Non-pigmented ciliary epithelial cell (primary cell): ENCODE results near the gene SEZ6L2.
"Not testable (repeated sequence)": the region's sequence is repeated elsewhere in the genome, so short reads cannot be mapped to it uniquely, and the experiment has no call there.

Source experiments
- DNase-seq: peaks from one replicate; pipeline ENCODE4 v3.0.0-alpha.2; 2010; ENCODE audit warnings: low read depth

SEZ6L2 gene

DNA sequence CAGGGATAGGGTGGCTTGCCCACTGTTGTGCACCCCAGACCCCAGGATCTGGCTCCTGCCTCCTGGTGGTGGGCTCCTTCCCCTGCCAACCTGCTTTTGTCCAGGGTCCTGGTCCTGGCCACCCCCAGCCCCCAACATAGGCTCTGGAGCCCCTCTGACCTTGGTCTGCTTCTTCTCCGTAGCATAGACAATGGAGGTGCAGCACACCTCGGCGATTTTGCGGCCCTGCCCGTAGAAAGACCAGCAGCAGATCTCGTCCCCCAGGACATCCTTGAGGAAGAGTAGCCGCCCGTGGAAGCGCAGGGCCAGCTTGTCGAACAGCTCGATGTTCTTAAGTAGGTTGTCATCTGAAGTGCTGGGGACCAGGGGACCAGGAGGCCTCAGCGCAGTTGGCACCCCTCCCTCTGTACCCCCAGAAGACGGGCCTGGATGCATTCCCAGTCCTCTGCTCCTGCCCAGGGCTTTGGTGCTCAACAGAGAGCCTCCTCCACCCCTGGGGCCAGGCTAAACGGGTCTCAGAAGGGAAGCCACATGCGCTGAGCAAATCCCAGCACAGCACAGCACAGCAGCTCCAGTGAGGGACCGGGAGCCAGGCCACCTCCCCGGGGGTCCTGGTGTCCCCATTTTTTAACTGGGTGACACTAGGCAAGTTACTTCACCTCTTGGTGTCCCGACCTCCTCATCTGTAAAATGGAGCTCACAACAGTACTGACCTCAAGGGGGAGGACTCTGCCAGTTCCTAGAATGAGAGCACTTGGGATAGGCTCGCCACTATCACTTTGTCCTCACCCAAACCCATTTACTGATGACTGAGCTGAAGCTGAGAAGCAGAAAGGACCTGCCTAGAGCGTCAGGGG, 11.7 kb upstream of the SEZ6L2 start:
- no peak for DNase-seq

DNA sequence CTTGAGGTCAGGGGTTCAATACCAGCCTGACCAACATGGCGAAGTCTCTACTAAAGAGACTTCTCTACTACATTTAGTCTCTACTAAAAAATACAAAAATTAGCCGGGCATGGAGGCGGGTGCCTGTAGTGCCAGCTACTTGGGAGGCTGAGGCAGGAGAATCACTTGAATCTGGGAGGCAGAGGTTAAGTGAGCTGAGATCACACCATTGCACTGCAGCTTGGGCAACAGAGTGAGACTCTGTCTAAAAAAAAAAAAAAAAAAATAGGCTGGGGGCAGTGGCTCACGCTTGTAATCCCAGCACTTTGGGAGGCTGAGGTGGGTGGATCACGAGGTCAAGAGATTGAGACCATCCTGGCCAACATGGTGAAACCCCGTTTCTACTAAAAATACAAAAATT, 10.5 kb upstream of the SEZ6L2 start:
- DNase-seq, result not testable (repeated sequence)

DNA sequence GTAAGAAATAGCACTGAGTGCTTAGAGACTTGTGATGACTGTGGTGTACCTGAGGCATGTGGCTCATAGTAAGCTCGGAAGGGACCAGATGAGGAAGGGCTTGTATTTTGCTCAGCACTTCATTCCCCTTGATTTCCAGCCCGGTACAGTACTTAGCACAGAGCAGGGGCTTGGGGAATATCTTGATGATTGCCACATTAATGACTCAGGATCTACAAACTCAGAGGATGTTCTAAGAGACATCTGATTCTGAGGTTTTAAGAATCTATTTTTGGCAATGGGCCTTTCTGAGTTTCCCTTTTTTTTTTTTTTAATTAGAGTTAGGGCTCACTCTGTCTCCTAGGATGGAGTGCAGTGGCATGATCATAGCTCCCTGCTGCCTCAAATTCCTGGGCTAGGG, 10.0 kb upstream of the SEZ6L2 start:
- DNase-seq, result no peak

DNA sequence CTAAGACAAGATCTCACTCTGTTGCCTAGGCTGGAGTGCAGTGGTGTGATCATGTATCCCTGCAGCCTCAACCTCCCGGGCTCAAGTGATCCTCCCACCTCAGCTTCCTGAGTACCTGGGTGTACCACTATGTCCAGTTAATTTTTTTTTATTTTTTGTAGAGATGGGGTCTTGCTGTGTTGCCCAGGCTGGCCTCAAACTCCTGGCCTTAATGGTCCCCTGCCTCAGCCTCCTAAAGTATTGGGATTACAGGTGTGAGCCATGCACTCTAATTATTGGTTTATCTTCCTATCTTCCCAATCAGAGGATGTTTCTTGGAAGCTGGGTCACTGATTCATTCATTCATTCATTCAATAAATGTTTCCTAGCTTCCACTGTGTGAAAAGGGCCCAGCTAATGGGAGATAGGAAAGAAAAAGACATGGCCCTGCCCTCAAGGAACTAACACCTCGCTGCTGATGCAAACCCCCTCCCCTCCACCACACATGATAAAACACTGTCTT, 9.4 kb upstream of the SEZ6L2 start:
- no peak for DNase-seq

DNA sequence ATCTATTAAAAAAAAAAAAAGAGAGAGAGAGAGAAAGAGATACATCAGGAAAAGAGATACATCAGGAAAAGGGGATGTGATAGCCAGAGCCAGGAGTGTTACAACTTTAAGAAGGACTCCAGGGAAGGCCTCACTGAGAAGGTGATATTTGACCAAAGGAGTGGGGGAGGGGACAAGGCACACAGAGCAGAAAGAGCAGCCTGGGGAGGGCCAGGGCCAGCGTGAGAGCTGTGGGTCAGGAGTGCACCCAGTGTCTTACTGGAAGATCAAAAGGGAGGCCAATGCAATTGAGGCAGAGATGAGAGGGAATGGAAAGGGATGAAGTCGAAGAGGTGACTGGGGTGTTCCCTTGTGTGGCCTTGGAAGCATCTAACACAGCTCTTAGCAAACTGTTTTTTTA, 8.6 kb upstream of the SEZ6L2 start:
- no peak for DNase-seq

DNA sequence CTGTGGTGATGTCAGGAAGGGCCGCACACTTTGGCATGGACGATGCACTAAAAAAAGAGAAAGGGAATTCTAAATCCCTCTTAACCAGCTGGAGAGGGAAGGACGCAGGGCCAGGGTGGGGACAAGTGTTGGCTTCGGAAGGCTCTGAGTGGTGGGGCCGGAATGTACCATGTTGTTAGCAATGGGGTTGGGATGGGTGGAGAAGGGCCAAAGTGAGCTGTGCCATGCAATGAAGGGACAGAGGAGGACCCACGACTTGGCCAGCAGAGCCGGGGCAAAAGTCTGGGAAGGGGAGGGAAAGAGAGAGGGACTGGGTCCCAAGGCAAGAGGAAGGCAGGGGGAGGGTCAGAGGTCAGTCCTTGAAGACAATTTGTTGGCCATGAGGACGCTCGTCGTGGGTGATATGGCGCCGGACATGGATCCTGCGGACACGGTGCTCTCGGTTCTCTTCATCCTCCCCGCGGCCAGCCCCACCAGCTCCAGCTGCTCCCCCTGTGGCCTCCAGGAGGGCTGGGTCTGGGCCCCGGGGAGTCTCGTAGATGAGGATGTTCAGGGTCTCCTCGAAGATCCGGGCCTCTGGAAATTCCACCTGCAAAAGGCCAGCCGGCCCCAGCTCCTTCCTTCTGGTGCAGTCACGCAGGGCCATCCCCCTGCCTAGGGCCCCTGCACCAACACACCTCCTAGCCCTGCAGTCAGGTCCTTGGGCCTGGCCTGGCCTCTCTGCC, 7.3 kb upstream of the SEZ6L2 start:
- no peak for DNase-seq

DNA sequence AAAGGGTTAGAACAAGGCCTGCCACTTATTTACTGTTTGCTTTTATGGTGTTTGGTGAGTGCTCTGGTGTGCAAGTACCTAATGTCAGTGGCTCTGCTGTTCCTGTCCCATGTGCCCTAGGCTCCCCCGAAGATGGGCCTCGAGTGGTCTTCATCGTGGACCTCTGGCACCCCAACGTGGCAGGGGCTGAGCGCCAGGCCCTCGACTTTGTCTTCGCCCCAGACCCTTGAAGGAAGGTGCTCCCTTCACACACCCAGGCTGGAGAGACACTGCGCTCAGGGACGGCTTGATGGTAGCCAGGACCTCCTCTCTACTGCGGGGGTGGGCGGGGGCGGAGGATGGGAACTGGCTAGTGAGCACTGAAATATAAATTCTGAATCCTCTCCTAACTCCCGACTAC, 6.3 kb upstream of the SEZ6L2 start:
- no peak for DNase-seq

DNA sequence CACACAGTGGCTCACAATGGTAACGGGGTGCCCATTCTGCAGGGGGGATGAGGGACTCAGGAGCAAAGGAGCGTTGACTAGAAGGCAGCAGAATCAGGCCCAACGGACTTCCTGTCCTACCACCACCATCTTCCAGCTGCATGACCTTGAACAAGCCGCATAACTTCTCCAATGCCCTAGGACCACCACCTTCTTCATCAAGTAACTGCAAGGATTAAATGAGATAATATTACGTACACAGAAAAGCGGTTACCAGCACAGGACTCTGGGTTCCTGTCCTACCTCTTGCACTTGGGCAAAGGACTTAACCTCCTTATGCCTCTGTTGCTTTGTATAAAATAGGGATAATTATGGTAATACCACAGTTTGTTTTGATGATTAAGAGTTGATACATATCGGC, 5.6 kb upstream of the SEZ6L2 start:
- no peak for DNase-seq

DNA sequence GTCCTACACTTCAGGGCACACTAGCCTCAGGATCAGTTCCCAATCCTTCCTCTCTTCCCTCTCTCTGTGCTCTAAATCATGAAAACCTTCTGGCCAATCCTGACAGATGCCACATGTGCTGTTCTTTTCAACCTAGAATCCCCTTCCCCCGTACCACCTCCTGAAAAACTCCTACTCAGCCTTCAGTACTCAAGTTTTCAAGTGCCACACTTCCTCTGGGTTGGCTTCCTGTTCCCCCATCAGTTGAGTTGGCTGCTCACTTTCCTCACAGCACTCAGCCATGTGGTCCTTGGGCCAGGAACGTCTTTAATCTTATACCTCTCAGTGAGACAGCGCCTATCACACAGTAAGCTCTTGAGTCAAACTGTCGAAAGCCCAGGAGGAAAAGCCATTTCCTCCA, 4.2 kb upstream of the SEZ6L2 start:
- DNase-seq, result no peak

DNA sequence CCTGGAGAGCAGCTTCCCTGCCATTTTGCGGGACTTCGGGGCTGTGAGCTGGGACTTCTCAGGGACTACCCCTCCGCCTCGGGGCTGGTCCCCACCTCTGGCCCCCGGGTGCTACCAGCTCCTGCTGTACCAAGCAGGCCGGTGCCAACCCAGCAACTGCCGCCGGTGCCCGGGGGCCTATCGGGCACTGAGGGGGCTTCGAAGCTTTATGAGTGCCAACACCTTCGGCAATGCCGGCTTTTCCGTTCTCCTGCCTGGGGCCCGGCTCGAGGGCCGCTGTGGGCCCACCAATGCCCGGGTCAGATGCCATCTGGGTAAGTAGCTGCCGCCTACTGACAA, 2.2 kb upstream of the SEZ6L2 start:
- DNase-seq, result no peak

DNA sequence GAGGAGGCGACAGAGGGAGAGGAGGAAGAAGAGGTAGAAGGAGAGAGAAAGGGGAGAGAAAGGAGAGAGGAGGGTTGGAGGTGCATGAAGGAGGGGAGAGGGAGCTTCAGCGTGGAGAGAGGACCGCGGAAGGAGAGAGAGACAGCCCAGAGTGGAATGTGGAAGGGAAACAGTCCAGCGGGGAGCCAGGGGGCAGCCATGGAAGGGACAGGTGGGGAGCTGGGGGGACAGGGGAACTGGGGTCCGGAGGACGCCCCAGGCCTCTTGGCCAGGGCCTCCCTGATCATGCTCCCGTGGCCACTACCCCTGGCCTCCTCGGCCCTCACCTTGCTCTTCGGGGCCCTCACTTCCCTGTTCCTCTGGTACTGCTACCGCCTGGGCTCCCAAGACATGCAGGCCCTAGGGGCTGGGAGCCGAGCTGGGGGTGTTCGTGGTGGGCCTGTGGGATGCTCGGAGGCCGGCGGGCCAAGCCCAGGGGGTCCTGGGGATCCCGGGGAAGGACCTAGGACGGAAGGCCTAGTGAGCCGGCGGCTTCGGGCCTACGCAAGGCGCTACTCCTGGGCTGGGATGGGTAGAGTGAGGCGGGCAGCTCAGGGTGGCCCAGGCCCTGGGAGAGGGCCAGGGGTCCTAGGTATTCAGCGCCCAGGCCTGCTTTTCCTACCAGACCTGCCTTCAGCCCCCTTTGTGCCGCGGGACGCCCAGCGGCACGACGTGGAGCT, 1.7 kb upstream of the SEZ6L2 start:
- DNase-seq, result no peak

DNA sequence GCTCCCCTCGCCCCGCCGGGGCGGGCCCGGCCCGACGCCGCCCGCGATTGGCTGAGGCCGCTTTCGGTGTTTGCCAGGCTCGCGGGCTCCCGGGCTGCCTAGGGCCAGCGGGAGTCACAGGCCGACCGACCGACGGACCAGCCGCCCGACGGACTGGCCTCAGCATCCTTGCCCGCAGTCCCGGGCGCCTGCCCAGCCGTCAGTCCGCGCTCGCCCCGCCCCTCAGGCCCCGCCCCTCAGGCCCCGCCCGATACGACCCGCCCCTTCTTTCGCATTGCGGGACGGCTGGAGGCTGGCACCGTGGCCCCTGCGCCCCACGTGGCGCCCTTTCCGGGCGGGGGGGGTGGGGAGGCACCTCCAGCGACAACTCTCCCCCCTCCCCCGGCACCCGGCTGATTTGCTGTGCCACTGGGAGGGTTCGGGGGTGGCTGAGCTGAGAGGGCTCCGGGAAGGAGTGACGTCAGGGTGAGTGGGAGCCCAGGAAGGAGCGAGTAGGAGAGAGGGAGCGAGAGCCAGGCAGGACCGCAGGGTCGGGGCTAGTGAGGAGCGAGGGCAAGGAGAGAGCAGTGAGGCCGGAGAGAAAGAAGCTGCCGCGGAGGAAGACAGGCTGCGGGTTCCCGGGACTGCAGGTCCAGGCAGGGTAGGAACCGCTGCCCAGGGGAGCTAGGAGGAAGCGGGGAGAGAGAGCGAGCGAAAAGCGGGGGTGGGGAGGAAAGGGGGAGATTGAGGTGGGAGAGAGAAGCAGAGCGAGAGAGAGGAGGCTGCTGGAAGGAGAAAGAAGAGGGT, 945 bp upstream of the SEZ6L2 start, which contains the start of gene ASPHD1:
TSS of gene ASPHD1 (plus strand) at position 387 of the 786 bp plus-strand sequence. CDS start 484 bp downstream, outside the sequence.
- peak; percentile 26 for DNase-seq

DNA sequence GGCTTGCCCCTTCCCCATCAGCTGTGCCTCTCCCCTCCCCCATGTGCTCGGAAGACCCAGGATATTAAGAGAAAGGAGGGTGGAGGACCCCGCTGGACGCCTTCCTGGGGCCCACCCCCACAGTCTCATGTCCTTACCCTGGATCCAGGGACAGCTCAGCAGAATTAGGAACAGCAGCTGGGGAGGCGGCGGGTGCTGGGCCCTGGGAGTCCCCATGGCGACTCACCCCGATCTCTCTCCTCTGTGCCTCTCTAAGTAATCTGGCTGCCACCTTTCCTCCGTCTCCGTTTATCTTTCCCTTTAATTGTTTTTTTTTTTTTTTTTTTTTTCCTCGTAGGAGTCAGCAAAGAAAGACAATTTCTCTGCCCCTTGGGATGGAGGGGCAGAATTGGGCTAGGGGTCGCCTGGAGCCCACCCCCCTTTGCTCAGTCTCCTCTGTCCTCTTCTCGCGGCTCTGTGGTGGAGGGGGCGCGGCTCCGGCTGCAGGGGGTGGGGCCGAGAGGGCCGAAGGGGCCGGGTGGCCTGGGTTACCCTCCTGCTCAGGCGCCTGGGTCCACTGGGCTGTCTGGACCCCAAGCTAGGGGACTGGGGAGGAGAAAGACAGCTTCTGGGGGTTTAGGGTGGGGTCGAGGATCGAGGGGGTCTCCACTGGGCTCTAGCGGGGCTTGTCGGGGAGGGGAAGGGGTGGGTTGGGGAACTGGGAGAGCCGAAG, 390 bp downstream of the SEZ6L2 start:
- DNase-seq, result no peak

DNA sequence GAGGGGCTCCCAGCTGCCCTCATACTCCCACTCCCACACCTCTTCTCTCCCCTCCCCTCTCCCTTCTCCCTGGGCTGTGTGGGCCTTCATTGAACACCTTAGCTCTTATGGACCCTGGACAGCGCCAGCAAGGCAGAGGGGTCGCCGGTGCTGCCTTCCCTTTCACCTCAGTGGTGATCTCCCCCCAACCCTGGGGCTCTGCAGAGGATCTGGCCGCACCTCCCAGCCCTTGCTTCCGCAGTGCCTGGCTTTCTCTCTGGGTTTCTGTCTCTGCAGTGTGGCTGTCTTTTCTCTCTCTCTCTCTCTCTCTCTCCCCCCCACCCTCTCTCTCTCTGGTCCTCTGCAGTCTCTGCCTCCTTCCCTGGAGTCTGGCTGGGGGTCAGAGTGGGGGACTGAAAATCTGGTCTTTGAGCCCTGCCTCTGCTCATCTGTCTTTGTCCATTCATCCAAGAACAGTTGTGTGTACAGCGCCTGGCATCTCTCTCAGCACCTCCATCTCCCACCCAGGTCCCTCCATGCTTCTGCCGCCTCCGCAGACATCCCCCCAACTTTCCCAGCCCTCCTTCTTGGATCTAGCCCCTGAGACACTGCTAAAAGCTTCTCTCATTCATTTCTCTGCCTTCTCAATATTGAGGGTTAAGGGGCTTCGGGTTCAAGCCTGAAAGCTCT, 1.1 kb downstream of the SEZ6L2 start:
- no peak for DNase-seq

DNA sequence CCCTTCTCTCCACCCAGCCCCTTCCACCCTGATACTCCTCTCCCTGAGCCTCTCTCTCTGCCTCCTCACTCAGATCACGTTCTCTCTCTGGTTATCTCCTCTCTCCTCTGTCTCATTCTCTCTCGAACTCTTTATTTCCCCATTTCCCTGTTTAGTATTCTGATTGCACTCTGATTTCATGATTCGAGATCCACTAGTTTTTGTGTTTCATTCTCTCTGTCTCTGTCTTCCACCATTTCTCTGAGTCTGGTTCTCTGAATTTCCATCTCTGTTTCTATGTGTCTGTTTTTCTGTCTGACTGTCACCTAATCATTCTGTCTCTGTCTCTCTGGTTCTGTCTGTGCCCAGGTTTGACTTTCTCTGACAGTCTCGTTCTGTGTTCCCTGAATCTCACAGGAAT, 2.0 kb downstream of the SEZ6L2 start:
- DNase-seq, result no peak

DNA sequence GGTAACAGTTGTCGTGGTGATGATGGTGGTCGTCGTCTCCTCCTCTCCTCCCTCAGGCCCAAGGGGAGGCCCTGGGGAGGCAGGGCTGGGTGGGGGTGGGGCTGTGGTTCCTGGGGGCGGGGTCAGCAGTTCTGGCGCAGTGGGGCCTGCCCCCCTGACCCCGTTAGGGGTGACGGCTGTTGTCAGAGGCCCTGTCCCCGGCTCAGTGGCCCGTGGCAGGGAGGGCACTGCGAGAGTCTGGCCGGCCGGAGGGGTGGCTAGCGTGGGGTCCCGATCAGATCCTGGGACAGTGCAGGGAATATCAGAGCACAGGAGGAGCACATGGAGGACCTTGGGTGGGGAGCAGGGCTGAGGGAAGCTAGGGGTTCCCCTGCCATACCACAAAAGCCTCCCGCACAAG, 2.5 kb downstream of the SEZ6L2 start:
- DNase-seq, result no peak

DNA sequence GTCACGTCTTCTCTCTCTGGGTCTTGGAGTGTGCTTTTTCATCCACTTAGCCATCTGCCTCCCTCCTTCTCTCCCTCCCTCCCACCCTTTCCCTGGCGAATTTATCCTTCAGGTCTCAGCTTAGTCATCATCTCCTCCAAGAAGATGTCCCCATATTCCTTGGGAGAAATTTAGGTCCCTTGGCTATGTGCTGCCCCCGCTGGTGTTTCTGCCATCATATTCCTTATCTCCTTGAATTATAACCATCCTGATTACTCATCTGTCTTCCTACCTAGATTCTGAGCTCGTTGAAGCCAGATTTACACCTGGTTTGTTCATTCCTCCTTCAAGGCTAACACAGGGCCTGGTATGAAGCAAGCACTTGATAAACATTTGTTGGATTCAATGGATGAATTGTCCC, 5.0 kb downstream of the SEZ6L2 start:
- no peak for DNase-seq

DNA sequence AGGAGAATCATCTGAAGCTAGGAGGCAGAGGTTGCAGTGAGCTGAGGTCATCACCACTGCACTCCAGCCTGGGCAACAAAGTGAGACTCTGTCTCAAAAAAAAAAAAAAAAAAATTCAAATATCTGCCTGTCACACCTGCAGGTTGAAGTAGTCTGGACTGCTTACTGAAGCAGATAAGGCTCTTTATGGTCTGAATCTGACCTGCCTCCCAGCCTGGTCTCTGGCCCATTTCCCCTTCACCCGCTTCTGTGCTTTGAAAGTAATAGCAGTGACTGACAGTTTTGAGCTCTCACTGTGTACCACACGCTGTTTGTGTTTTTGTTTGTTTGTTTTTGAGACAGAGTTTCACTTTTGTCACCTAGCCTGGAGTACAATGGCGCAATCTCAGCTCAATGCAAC, 5.8 kb downstream of the SEZ6L2 start:
- no peak for DNase-seq

DNA sequence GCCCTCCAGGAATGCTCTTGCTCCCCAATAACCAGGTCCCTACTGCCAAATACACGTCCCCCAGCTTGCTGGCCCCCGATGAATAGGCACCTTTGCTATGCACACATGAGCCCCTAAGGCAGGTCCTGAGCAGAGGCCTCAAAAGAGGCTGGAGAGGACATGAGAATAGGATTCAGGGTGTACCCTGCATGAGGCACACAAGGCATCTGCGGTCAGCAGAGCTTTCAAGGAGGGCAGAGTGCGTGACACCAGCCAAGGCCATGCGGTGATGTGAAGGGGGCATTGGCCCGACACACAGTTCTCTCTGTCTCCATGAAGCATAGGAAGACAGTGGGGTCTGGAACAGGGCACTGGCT, 6.9 kb downstream of the SEZ6L2 start:
- DNase-seq, result no peak

DNA sequence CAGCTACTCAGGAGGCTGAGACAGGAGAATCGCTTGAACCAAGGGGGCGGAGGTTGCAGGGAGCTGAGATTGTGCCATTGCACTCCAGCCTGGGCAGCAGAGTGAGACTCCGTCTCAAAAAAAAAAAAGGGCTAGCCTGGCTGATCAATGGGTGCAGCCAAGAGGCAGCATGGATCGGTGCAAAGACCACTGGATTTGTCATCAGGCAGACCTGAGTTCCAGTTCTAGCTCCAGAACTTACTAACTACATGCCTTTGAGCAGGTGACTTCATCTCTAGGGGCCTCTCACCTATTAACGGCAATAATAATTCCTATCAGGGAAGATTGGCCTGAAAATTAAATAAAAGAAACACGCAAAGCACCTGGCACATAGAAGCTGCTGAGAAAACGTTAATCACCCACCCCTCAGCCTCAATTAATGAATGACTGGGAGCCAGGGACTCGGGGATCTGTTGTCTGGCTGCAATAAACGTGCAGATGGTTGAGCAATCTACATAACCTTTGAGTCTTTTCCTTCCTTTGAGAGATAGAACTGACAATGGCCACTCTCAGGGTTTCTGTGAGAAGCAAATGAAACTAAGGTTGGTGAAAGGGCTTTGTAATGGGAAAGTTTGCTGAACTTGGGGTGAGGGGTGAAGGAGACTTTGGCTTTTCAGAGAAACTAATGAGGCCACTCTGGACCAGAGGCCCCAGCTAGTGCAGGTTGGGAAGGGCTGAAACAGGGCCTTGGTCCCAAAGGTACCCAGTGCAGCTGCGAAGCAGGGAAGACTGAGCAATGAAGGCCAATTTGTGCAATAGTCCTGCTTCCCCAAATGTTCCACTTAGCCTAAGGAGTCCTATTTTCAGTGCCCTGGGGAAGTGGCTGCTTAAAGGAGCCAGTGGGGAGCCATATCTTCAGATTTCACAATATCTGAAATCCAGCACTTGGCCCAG, 7.6 kb downstream of the SEZ6L2 start:
- DNase-seq, result no peak
